ENCODE measurements around the gene SFXN2.
"Not testable (repeated sequence)": the region's sequence is repeated elsewhere in the genome, so short reads cannot be mapped to it uniquely, and the experiment has no call there.

SFXN2 gene

DNA sequence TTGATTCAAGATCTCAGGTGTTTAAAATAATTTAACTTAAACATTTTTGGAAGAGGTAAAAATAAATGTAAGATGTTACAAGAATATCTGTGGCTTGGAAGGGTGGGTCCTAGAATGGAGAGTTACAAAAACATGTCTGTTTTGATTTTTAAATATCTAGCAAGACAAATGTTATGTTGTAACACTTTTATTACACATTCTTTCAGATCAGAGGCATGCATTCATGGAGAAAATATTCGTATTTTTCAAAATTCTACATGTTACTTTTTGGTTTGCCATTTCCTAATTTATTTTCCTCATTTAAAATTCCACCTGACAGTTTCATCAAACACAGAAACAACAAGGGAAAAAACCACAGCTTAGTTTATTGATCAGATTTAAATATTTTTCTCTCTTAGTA is 39.3 kb downstream of the SFXN2 start:
- no peak for DNase-seq (ENCODE audit: low read depth)
- no peak overlapping the region for H3K4me3 ChIP-seq (replicated peaks; ENCODE audit: low read depth, low read length)
- TF ChIP-seq, protein P1, sequence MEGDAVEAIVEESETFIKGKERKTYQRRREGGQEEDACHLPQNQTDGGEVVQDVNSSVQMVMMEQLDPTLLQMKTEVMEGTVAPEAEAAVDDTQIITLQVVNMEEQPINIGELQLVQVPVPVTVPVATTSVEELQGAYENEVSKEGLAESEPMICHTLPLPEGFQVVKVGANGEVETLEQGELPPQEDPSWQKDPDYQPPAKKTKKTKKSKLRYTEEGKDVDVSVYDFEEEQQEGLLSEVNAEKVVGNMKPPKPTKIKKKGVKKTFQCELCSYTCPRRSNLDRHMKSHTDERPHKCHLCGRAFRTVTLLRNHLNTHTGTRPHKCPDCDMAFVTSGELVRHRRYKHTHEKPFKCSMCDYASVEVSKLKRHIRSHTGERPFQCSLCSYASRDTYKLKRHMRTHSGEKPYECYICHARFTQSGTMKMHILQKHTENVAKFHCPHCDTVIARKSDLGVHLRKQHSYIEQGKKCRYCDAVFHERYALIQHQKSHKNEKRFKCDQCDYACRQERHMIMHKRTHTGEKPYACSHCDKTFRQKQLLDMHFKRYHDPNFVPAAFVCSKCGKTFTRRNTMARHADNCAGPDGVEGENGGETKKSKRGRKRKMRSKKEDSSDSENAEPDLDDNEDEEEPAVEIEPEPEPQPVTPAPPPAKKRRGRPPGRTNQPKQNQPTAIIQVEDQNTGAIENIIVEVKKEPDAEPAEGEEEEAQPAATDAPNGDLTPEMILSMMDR (IDR thresholded peaks at IDR 0.05; ENCODE audit: low read length, missing control alignments): no peak

DNA sequence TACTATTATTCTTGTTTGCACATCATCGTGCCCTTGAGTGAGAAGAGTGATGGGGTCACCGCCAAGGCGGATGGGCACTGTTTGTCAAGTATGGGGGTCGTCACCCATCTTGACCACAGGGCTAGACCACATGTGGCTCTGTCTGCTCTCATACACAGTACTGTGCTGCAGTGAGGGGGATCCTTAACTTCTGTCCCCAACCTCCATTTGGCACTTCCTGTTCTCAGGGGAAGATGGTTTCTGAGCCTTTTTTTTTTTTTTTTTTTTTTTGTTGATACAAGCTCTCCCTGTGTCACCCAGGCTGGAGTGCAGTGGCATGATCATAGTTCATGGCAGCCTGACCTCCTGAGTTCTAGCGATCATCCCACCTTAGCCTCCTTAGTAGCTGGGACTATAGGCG is 42.9 kb downstream of the SFXN2 start:
- no peak overlapping the region for H3K4me3 ChIP-seq (replicated peaks; ENCODE audit: low read depth, low read length)
- TF ChIP-seq, protein P1 (IDR thresholded peaks at IDR 0.05; ENCODE audit: low read length, missing control alignments): no peak
- DNase-seq (ENCODE audit: low read depth): no peak

DNA sequence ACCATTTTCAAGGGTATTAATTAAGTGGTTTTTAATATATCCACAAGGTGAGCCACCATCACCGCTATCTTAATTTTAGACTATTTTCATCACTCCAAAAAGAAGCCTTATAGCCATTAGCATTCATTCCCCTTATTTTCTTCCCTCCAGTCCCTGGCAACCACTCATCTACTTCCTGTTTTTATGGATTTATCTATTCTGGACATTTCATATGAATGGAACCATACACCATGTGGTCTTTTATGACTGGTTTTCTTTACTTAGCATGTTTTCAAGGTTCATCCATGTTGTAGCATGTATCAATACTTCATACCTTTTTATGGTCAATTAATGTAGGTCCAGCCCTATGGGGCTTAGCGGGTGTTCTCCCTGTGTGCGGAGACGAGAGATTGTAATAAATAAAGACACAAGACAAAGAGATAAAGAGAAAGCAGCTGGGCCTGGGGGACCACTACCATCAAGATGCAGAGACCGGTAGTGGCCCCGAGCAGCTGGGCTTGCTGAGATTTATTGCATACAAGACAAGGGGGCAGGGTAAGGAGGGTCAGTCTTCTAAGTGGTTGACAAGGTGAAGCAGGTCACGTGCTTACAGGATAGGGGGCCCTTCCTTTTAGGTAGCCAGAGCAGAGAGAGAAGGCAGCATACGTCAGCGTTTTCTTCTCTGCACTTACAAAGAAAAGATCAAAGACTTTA is 44.0 kb downstream of the SFXN2 start:
- TF ChIP-seq, protein P1 (IDR thresholded peaks at IDR 0.05; ENCODE audit: low read length, missing control alignments): no peak
- DNase-seq (ENCODE audit: low read depth): no peak
- no peak overlapping the region for H3K4me3 ChIP-seq (replicated peaks; ENCODE audit: low read depth, low read length)

DNA sequence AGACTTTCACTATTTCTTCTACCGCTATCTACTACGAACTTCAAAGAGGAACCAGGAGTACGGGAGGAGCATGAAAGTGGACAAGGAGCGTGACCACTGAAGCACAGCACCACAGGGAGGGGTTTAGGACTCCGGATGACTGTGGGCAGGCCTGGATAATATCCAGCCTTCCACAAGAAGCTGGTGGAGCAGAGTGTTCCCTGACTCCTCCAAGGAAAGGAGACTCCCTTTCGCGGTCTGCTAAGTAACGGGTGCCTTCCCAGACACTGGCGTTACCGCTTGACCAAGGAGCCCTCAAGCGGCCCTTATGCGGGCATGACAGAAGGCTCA is 44.5 kb downstream of the SFXN2 start:
- not testable (repeated sequence) for DNase-seq (ENCODE audit: low read depth)

DNA sequence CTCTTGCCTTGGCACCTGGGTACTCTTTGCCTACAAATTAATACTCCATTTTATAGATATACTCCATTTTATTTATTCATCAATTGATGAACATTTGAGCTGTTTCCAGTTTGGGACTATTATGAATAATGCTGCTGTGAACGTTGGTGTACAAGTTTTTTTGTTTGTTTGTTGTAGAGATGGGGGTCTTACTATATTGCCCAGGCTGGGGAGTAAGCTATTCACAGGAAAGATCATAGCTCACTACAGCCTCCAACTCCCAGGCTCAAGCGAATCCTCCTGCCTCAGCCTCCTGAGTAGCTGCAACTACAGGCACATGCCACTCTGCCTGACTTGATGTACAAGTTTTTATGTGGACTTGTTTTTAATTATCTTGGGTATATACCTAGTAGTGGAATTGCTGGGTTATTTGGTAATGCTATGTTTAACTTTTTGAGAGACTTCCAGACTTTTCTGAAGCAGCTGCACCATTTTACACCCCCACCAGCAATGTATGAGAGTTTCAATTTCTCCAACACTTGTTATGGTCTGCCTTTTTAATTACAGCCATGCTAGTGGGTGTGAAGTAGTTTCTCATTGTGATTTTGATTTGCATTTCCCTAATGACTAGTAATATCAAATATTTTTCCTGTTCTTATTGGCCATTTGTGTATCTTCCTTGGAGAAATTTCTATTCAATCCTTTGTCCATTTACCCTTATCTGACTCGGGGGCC is 45.2 kb downstream of the SFXN2 start:
- TF ChIP-seq, protein P1 (IDR thresholded peaks at IDR 0.05; ENCODE audit: low read length, missing control alignments): no peak
- no peak overlapping the region for H3K4me3 ChIP-seq (replicated peaks; ENCODE audit: low read depth, low read length)
- no peak for DNase-seq (ENCODE audit: low read depth)

More for the DNA sequence above, 44.5 kb downstream of the SFXN2 start:
- not testable (repeated sequence) for H3K4me3 ChIP-seq (replicated peaks; ENCODE audit: low read depth, low read length)

DNA sequence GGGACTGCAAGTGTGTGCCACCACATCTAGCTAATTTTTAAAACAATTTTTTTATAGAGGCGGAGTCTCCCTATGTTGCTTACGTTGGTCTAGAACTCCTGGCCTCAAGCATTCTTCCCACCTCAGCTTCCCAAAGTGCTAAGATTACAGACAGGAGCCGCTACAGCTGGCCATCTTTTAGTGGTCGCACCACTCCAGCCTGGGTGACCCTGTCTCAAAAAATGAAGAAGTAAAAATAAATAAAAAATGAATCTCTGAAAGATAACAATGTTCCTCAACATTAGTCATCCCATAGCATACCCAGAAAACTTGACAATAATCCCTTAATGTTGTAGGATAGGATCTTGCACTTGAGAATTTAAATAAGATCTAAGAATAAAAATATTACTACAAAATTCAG is 47.5 kb downstream of the SFXN2 start:
- DNase-seq (ENCODE audit: low read depth): no peak
- TF ChIP-seq, protein P1 (IDR thresholded peaks at IDR 0.05; ENCODE audit: low read length, missing control alignments): no peak

DNA sequence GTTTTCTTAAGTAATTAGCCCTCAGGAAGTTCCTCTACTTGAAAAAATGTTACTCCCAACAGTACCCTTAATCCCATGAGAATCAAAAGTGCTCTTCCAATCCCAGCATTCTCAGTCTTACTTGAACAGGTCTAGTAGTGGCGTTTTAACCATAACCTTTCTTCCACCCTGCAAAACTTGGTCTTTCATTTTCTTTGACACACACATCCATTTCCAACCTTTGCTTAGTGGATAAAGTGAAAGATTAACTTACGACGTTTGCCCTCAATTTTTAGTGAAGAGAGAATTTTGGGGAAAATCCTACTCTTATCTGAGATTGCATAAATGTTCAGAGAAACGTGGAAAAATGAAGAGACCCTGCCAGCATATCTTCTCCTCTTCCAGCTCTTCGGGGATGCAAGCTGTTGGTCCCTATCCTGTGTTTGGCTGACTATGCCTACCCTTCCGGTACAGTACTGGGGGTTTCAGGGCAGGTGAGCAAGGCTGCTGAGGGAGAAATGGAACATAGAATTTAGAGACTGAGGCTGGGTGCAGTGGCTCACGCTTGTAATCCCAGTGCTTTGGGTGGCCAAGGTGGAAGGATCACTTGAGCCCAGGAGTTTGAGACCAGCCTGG is 48.1 kb downstream of the SFXN2 start:
- TF ChIP-seq, protein P1 (IDR thresholded peaks at IDR 0.05; ENCODE audit: low read length, missing control alignments): no peak
- DNase-seq (ENCODE audit: low read depth): no peak

More for the DNA sequence above, 47.5 kb downstream of the SFXN2 start:
- H3K4me3 ChIP-seq (replicated peaks; ENCODE audit: low read depth, low read length): no peak overlapping the region

More for the DNA sequence above, 48.1 kb downstream of the SFXN2 start:
- no peak overlapping the region for H3K4me3 ChIP-seq (replicated peaks; ENCODE audit: low read depth, low read length)
